GM12878 (cell line): ENCODE measurements around the gene ARHGAP26. TPM values are rescaled to one million over a fixed set of nuclear protein-coding genes. Genes with fewer than 3 reads are reported as not detected.
A peak's percentile ranks its signal among the peaks of the same experiment; 100 is the strongest.

ENCODE experiments used
- ATAC-seq: fragments of 200-7000 bp; cut with Tn5 transposase; 3 replicates; pipeline ENCODE4 v1.9.1; 2020; ENCODE audit warnings: mild to moderate bottlenecking, moderate library complexity
- BruUV-seq: library from RNA; stranded (reverse); fragments of 400-500 nt; replicated peaks from 2 replicates; lab custom pipeline; 2021; lab: Mats Ljungman, UMichigan
- CTCF ChIA-PET: fragments of 300-600 bp; sonication (Branson Sonifier 250); formaldehyde crosslinking; extraction: SDS; loops from one replicate; lab custom pipeline; 2021; ENCODE audit warnings: inconsistent platforms; lab: Yijun Ruan, JAX
- POLR2A ChIA-PET: fragments of 350-600 bp; formaldehyde crosslinking; extraction: SDS; loops from one replicate; lab custom pipeline; 2021; ENCODE audit warnings: inconsistent platforms; lab: Charles Lee
- RAD21 ChIA-PET: fragments of 300-600 bp; sonication (Branson Sonifier 250); formaldehyde crosslinking; loops from one replicate; lab custom pipeline; 2023; ENCODE audit warnings: antibody characterized with exemption; ENCODE audit not compliant: unreplicated experiment; lab: Charles Lee
- SMC1A ChIA-PET: fragments of 300-600 bp; sonication (Branson Sonifier 250); formaldehyde crosslinking; loops from one replicate; lab custom pipeline; 2023; ENCODE audit not compliant: unreplicated experiment, uncharacterized antibody; lab: Charles Lee
- DNase-seq: peaks from one replicate; pipeline ENCODE4 v3.0.0-alpha.2; 2011; ENCODE audit warnings: low read depth, low spot score
- FAIRE-seq: peaks from 3 replicates; lab custom pipeline; 2011; peaks lifted over from hg19 to GRCh38; lab: Jason Lieb, UNC
- H2AFZ ChIP-seq: 2 replicates; pipeline ENCODE4 v1.6.0; 2011; ENCODE audit warnings: low read depth, low read length, control low read depth; ENCODE audit not compliant: control insufficient read depth
- H3K27ac ChIP-seq: 2 replicates; pipeline ENCODE4 v1.5.1; 2011; ENCODE audit warnings: control low read depth; ENCODE audit not compliant: control insufficient read depth, insufficient read depth
- H3K27me3 ChIP-seq, 2 experiments: replicated peaks in 1 of 2; 2 replicates each; pipeline versions ENCODE4 v1.6.0 to v1.6.1; 2011; ENCODE audit warnings: low read length in 1 of 2; ENCODE audit not compliant: control insufficient read depth in 2 of 2, insufficient read depth in 2 of 2
- H3K36me3 ChIP-seq, 2 experiments: 2 replicates each; pipeline ENCODE4 v1.5.1; 2011; ENCODE audit warnings: low read length in 1 of 2; ENCODE audit not compliant: control insufficient read depth in 2 of 2, insufficient read depth in 2 of 2
- H3K4me1 ChIP-seq: 2 replicates; pipeline ENCODE4 v1.6.1; 2011; ENCODE audit warnings: mild to moderate bottlenecking, low read length, moderate library complexity, mixed read lengths; ENCODE audit not compliant: control insufficient read depth, insufficient read depth
- H3K4me2 ChIP-seq: 2 replicates; pipeline ENCODE4 v1.6.0; 2011; ENCODE audit warnings: control low read depth; ENCODE audit not compliant: control insufficient read depth, insufficient read depth
- H3K4me3 ChIP-seq: fragments of 200-600 bp; sonication (generic); 2 replicates; pipeline ENCODE4 v1.5.1; 2016
- H3K79me2 ChIP-seq: 2 replicates; pipeline ENCODE4 v1.6.0; 2011; ENCODE audit warnings: low read length; ENCODE audit not compliant: control insufficient read depth, insufficient read depth
- H3K9ac ChIP-seq: 2 replicates; pipeline ENCODE4 v1.8.0; 2011; ENCODE audit warnings: low read length, control low read depth, mixed read lengths; ENCODE audit not compliant: control insufficient read depth, insufficient read depth
- H3K9me3 ChIP-seq: replicated peaks from 3 replicates; pipeline ENCODE4 v1.5.1; 2011; ENCODE audit warnings: mild to moderate bottlenecking, low read length; ENCODE audit not compliant: control insufficient read depth, insufficient read depth
- H4K20me1 ChIP-seq: 2 replicates; pipeline ENCODE4 v1.6.0; 2011; ENCODE audit not compliant: control insufficient read depth, insufficient read depth
- ASH2L ChIP-seq: fragments of 300-600, 200-600 bp; sonication (generic); IDR thresholded peaks from 2 replicates; pipeline ENCODE4 v1.6.1; 2017; ENCODE audit warnings: low read depth, mild to moderate bottlenecking, borderline replicate concordance
- CEBPB ChIP-seq, 2 experiments: fragments of 150-350 bp in 1 of 2; IDR thresholded peaks; 2 replicates each; pipeline ENCODE4 v1.6.1; 2012 to 2014; ENCODE audit warnings: low read depth in 2 of 2, low read length in 2 of 2, borderline replicate concordance in 1 of 2, inconsistent platforms in 1 of 2
- CHD4 ChIP-seq: fragments of 200-600 bp; sonication (generic); IDR thresholded peaks from 2 replicates; pipeline ENCODE4 v1.6.1; 2016; ENCODE audit warnings: mild to moderate bottlenecking
- CREB1 ChIP-seq: IDR thresholded peaks from 2 replicates; pipeline ENCODE4 v1.6.1; 2012; ENCODE audit warnings: low read depth, mild to moderate bottlenecking, inconsistent platforms
- E2F8 ChIP-seq: fragments of 450-650 bp; IDR thresholded peaks from 2 replicates; pipeline ENCODE4 v1.6.1; 2018; ENCODE audit warnings: mild to moderate bottlenecking, low read depth, moderate library complexity; ENCODE audit not compliant: partially characterized antibody
- EED ChIP-seq: sonication (generic); IDR thresholded peaks from 2 replicates; pipeline ENCODE4 v1.6.1; 2016; ENCODE audit warnings: antibody characterized with exemption, low read depth
- IKZF1 ChIP-seq: fragments of 450-650 bp; conservative IDR thresholded peaks from 2 replicates; pipeline ENCODE4 v1.6.1; 2017; ENCODE audit warnings: antibody characterized with exemption, mild to moderate bottlenecking
- MEF2A ChIP-seq: IDR thresholded peaks from 2 replicates; pipeline ENCODE4 v1.6.1; 2011; ENCODE audit warnings: low read depth, mild to moderate bottlenecking, low read length, moderate library complexity; ENCODE audit not compliant: insufficient read depth
- NR2C2 ChIP-seq: IDR thresholded peaks from 2 replicates; pipeline ENCODE4 v1.6.1; 2011; ENCODE audit warnings: borderline replicate concordance, low read depth; ENCODE audit not compliant: control insufficient read depth, insufficient read length
- REST ChIP-seq: IDR thresholded peaks from 2 replicates; pipeline ENCODE4 v1.6.1; 2012; ENCODE audit warnings: mild to moderate bottlenecking, low read depth, low read length
- SP1 ChIP-seq: IDR thresholded peaks from one replicate; pipeline ENCODE4 v1.6.1; 2011; ENCODE audit warnings: low read depth, low read length
- STAT3 ChIP-seq: IDR thresholded peaks from 2 replicates; pipeline ENCODE4 v1.6.1; 2011; ENCODE audit warnings: low read depth, low read length, improper control_type of control experiment
- TARDBP ChIP-seq: IDR thresholded peaks from 2 replicates; pipeline ENCODE4 v1.6.1; 2016; ENCODE audit warnings: borderline replicate concordance
- TCF12 ChIP-seq: IDR thresholded peaks from 2 replicates; pipeline ENCODE4 v1.6.1; 2011; ENCODE audit warnings: low read depth, mild to moderate bottlenecking, low read length
- TCF7 ChIP-seq: IDR thresholded peaks from 2 replicates; pipeline ENCODE4 v1.6.1; 2014; ENCODE audit warnings: antibody characterized with exemption, borderline replicate concordance
- YBX1 ChIP-seq: fragments of 450-650 bp; IDR thresholded peaks from 2 replicates; pipeline ENCODE4 v1.6.1; 2016; ENCODE audit warnings: antibody characterized with exemption
- ZBED1 ChIP-seq: IDR thresholded peaks from 2 replicates; pipeline ENCODE4 v1.6.1; 2016; ENCODE audit warnings: borderline replicate concordance
- ZNF217 ChIP-seq: fragments of 450-650 bp; IDR thresholded peaks from 2 replicates; pipeline ENCODE4 v1.6.1; 2017; ENCODE audit warnings: antibody characterized with exemption, mild to moderate bottlenecking
- WGBS: methylation state at CpG from one replicate; pipeline ENCODE4 v1.1.6; 2016; ENCODE audit warnings: low lambda C conversion rate; ENCODE audit not compliant: insufficient replicate concordance, insufficient coverage; ENCODE audit errors: missing lambda C conversion rate; 5-methylcytosine and 5-hydroxymethylcytosine counted together
- in situ Hi-C: fragments of 300-500 bp; cut with MboI; formaldehyde crosslinking; loops from 9 replicates; pipeline ENCODE4 v1.14.3; 2018; ENCODE audit warnings: mixed read lengths
- intact Hi-C: fragments of 100-400 bp; cut with micrococcal nuclease; formaldehyde crosslinking; loops from one replicate; pipeline ENCODE4 v1.14.2; 2022; ENCODE audit not compliant: unreplicated experiment
- polyA plus RNA-seq, 11 experiments: library from polyadenylated mRNA; depleted of rRNA in 4 of 11; unstranded in 6 of 11; stranded (reverse) in 5 of 11; fragments of >200 nt; fragmentation: Nextera tagmentation in 4 of 11; fragmentation: Illumina TruSeq in 1 of 11; extraction: Ambion mirVana in 4 of 11; extraction: Trizol in 1 of 11; gene quantifications; 1 replicate in 1 of 11; 2 replicates in 10 of 11; pipeline versions ENCODE4 v1.2.1 to v1.2.3, GENCODE V29; 2011 to 2016; ENCODE audit warnings: inconsistent platforms in 2 of 11, missing spikeins in 2 of 11, low read depth in 1 of 11
- total RNA-seq, 4 experiments: library from RNA; depleted of rRNA in 3 of 4; stranded (reverse); fragments of >200 nt in 3 of 4; fragmentation: Illumina TruSeq in 1 of 4; extraction: Trizol in 1 of 4; gene quantifications; 2 replicates each; pipeline versions ENCODE4 v1.2.1 to v1.2.3, GENCODE V29; 2013 to 2021

ARHGAP26 gene
- total and polyA plus RNA-seq, 10 of the 15 experiments (the other 5 are each of a cell fraction or from before 2014, with no cell fraction given), result 9.4 to 41.5 (median 19.3) TPM

- Histone ChIP-seq H3K4me2 (peak overlapping the region; percentile 72), H3K4me3 (peak overlapping the region; percentile 4; the same call in 1 of the 2 replicates), H3K36me3 (peaks cover 5 to 7% of the 10 kb centered on the region in 2 experiments; a peak in 3 of 4 replicates), H2AFZ (peak overlapping the region; percentile 59), H3K4me1 (peaks cover 32% of the 10 kb centered on the region), H3K79me2 (peaks cover 3% of the 10 kb centered on the region), H3K9me3 (peaks cover 4% of the 10 kb centered on the region; the same call in 2 of the 3 replicates), H3K27ac (peak overlapping the region; percentile 82), H3K27me3 (no peaks in the 10 kb centered on the region), H4K20me1 (no peaks in the 10 kb centered on the region), H3K9ac (peak overlapping the region; percentile 38)
- ChIA-PET CTCF (interaction anchor here (0.6 to 1.8 kb wide), 6 partner anchors 10 to 225 kb away, joined by 3 to 4 read pairs (median 3); no protein-coding TSS in a partner anchor), SMC1A (interaction anchor here (0.9 to 19.4 kb wide), 23 partner anchors 9 to 162 kb away, joined by 3 to 441 read pairs (median 5); no protein-coding TSS in a partner anchor), RAD21 (interaction anchor here (0.6 to 19.7 kb wide), 12 partner anchors 10 to 147 kb away, joined by 3 to 337 read pairs (median 4); no protein-coding TSS in a partner anchor), POLR2A (interaction anchor here (0.6 to 1.6 kb wide), 8 partner anchors 9 to 253 kb away, joined by 3 to 6 read pairs (median 4); no protein-coding TSS in a partner anchor)
- DNase-seq (peak; percentile 79), FAIRE-seq (peak; percentile 18), ATAC-seq (peak; percentile 80)
- in situ Hi-C loops (no loop called here), intact Hi-C loops (loop anchor here (1.0 kb wide), 1 partner anchor 9 kb away; no protein-coding TSS in a partner anchor)
- WGBS, result 0% methylated on average over 6 of the region's 8 CpGs
- BruUV-seq, result no TSS peak
- TF ChIP-seq MEF2A (0 out of 2 replicates have a peak, but pooled peaks have one; percentile 12), ZNF217 (no peak), CREB1 (no peak; the same call in 1 of the 2 replicates), TCF7 (no peak), REST (no peak), IKZF1 (0 out of 2 replicates have a peak, but pooled peaks have one; percentile 0), TARDBP (no peak), ASH2L (no peak), ZBED1 (0 out of 2 replicates have a peak, but pooled peaks have one; percentile 13), TCF12 (peak; percentile 57; the same call in 1 of the 2 replicates), YBX1 (no peak), CHD4 (no peak), STAT3 (no peak), NR2C2 (no peak), SP1 (no peak), CEBPB (IDR thresholded peaks at IDR 0.05; ENCODE audit: borderline replicate concordance in 1 of 2, low read depth in 2 of 2, low read length in 2 of 2) (0 out of 4 replicates have a peak, but pooled peaks of 1 of the 2 experiments have one; percentile 60), E2F8 (no peak), EED (peak; percentile 80)
These were observed 296.5 kb downstream of the ARHGAP26 start for GRCh38 chr5:143066556-143067281.
